Heart left ventricle (tissue), 13 donors: ENCODE measurements around the gene TRAPPC5.

Source experiments
- CTCF ChIP-seq, 12 donors: fragments of 200-600 bp; sonication (generic) in 4 of 12; IDR thresholded peaks; one replicate each; pipeline versions ENCODE4 v1.5.0 to v1.8.0; 2018 to 2022; ENCODE audit warnings: antibody characterized with exemption in 12 of 12, mild to moderate bottlenecking in 5 of 12
- POLR2A ChIP-seq, 2 donors: fragments of 450-650 bp; IDR thresholded peaks; one replicate each; pipeline ENCODE4 v1.6.1; 2017; ENCODE audit warnings: antibody characterized with exemption in 2 of 2, mild to moderate bottlenecking in 2 of 2, moderate library complexity in 2 of 2
- donor health status: ischemic (EF 13 %, LVEDD 7.1; RV severe dilation, severe dysfunction).
- donor health status: DM: no; HTN: yes; CAD: no.
- donor health status: DM: no; HTN: no; CAD: no.
- donor health status: ischemic (EF 25% LVEDD 6.9; RV normal size, moderate dysfunction).
- donor health status: ischemic (EF 25% LVEDD 5.7; RV mildly dilated, moderate dysfunction).
- donor health status: ischemic (EF 35%, LVEDD 5.7; RV mildly dilated, moderate dysfunction).
- donor health status: nonischemic (EF 11% LVEDD 7.7; RV severe dilation, severe dysfunction).
- donor health status: DM: yes; HTN: yes; CAD: no.
- donor health status: PGD.
- donor health status: ischemic (EF 29% LVEDD 5.4; RV normal size, mild dysfunction).
- donor health status: nonischemic (EF 23%, LVEDD 6.1; RV moderate dilation, normal function).

GRCh38 chr19:7704280-7705060 is 23.8 kb downstream of the TRAPPC5 start:
- TF ChIP-seq CTCF (IDR thresholded peaks at IDR 0.05): no peak
- TF ChIP-seq POLR2A (IDR thresholded peaks at IDR 0.05): no peak
